ENCODE results near the gene TRA2A. TPM values are rescaled to one million over a fixed set of nuclear protein-coding genes. Genes with fewer than 3 reads are reported as not detected.

The TRA2A gene
- total RNA-seq, 2 donors from 2014 or later, result 34.3 to 46.0 TPM

- intact Hi-C loops (cut with DNase I), result no loop called here
- Histone ChIP-seq H3K27ac (no peak overlapping the region), H3K4me1 (replicated peaks) (no peaks in the 10 kb centered on the region), H3K36me3 (no peaks in the 10 kb centered on the region), H3K9me3 (no peaks in the 10 kb centered on the region), H3K4me3 (no peak overlapping the region), H3K27me3 (replicated peaks; ENCODE audit: insufficient read depth) (peaks cover 41% of the 10 kb centered on the region)
- DNase-seq (ENCODE audit: low spot score), result no peak
- 69% methylated on average over 1 of the region's 1 CpG for WGBS
- TF ChIP-seq POLR2AphosphoS5 (IDR thresholded peaks at IDR 0.05) (no peak), POLR2A (IDR thresholded peaks at IDR 0.05) (no peak), CTCF (IDR thresholded peaks at IDR 0.05) (no peak)
These were observed 54.7 kb downstream of the TRA2A start for GRCh38 chr7:23477157-23477499.

- H3K36me3 ChIP-seq, result no peaks in the 10 kb centered on the region
- H3K4me1 ChIP-seq (replicated peaks), result no peaks in the 10 kb centered on the region
- DNase-seq (ENCODE audit: low spot score), result no peak
- H3K27ac ChIP-seq, result no peak overlapping the region
- H3K9me3 ChIP-seq, result no peaks in the 10 kb centered on the region
- TF ChIP-seq POLR2A (IDR thresholded peaks at IDR 0.05) (no peak), CTCF (IDR thresholded peaks at IDR 0.05) (no peak), POLR2AphosphoS5 (IDR thresholded peaks at IDR 0.05) (no peak)
- intact Hi-C loops (cut with DNase I), result no loop called here
- peaks cover 47% of the 10 kb centered on the region for H3K27me3 ChIP-seq (replicated peaks; ENCODE audit: insufficient read depth)
- H3K4me3 ChIP-seq, result no peak overlapping the region
These were observed 55.3 kb downstream of the TRA2A start for GRCh38 chr7:23476286-23477156.

- H3K27ac ChIP-seq, result no peak overlapping the region
- TF ChIP-seq POLR2AphosphoS5 (IDR thresholded peaks at IDR 0.05), result no peak
- H3K4me1 ChIP-seq (replicated peaks), result no peaks in the 10 kb centered on the region
- intact Hi-C loops (cut with DNase I), result no loop called here
- peaks cover 56% of the 10 kb centered on the region for H3K27me3 ChIP-seq (replicated peaks; ENCODE audit: insufficient read depth)
- no peaks in the 10 kb centered on the region for H3K9me3 ChIP-seq
- H3K36me3 ChIP-seq, result no peaks in the 10 kb centered on the region
- H3K4me3 ChIP-seq, result no peak overlapping the region
- DNase-seq (ENCODE audit: low spot score), result no peak
These were observed 56.3 kb downstream of the TRA2A start for GRCh38 chr7:23475576-23475839.

GRCh38 chr7:23474829-23475575, 56.8 kb downstream of the TRA2A start:
- Histone ChIP-seq H3K27me3 (replicated peaks; ENCODE audit: insufficient read depth) (peaks cover 59% of the 10 kb centered on the region), H3K27ac (no peak overlapping the region), H3K36me3 (no peaks in the 10 kb centered on the region), H3K4me1 (replicated peaks) (no peaks in the 10 kb centered on the region), H3K9me3 (no peaks in the 10 kb centered on the region), H3K4me3 (no peak overlapping the region)
- intact Hi-C loops (cut with DNase I), result no loop called here
- DNase-seq (ENCODE audit: low spot score), result no peak
- 6% methylated on average over 15 of the region's 15 CpGs for WGBS
- no peak for TF ChIP-seq POLR2A (IDR thresholded peaks at IDR 0.05)
- TF ChIP-seq POLR2AphosphoS5 (IDR thresholded peaks at IDR 0.05), result no peak
- TF ChIP-seq CTCF (IDR thresholded peaks at IDR 0.05), result no peak

- intact Hi-C loops (cut with DNase I), result no loop called here
- H3K27ac ChIP-seq, result no peak overlapping the region
- peaks cover 66% of the 10 kb centered on the region for H3K27me3 ChIP-seq (replicated peaks; ENCODE audit: insufficient read depth)
- no peaks in the 10 kb centered on the region for H3K9me3 ChIP-seq
- no peak overlapping the region for H3K4me3 ChIP-seq
- TF ChIP-seq POLR2A (IDR thresholded peaks at IDR 0.05) (no peak), POLR2AphosphoS5 (IDR thresholded peaks at IDR 0.05) (no peak), CTCF (IDR thresholded peaks at IDR 0.05) (no peak)
- DNase-seq (ENCODE audit: low spot score), result no peak
- H3K36me3 ChIP-seq, result no peaks in the 10 kb centered on the region
- 2% methylated on average over 52 of the region's 66 CpGs for WGBS
- peaks cover 6% of the 10 kb centered on the region for H3K4me1 ChIP-seq (replicated peaks)
These were observed 57.5 kb downstream of the TRA2A start for GRCh38 chr7:23474094-23474828.

Data from prostate gland (tissue), 2 donors.